DMS53 (cell line): ENCODE data around the gene ZFAND6.

Experiments used
- DNase-seq: peaks from one replicate; lab custom pipeline; 2025; lab: John Stamatoyannopoulos, UW

Gene ZFAND6

DNA sequence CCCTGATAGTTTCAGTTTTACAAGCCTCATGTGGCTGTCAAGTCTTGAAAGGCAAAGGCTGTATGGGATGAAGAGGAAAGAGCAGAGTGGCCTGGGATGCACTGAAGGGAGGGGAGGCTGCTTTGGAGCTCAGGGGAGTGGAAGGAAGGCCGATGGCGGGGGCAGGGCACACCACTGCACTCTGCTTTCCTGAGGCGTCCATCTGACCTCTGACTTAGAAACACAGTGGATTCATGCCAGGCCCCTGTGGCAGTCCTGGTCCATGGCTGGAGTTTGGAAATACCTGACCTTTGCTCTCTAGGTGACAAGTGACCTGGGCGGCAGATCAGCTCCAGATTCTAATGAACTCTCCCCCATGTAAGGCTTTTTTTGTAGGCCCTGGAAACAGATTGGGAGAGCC is 112.3 kb downstream of the ZFAND6 start:
- DNase-seq, result peak; percentile 7

DNA sequence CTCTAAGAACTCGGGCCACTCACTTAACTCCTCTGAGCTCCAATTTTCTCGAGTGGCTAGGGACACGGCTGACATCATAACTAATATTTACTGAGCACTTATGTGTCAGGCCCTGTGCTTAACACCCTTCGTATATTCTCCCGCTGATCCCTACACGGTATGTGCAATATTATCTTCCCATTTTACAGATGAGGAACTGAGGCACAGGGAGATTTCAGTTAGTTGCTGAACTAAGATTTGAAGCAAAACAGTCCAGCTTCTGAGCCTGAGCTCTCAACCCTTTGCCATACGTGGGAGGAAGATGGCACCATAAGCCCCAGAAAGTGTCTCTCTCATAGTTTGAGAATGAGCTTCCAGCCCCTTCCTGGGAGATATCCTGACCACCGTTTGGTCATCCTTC is 112.9 kb downstream of the ZFAND6 start:
- peak; percentile 47 for DNase-seq

DNA sequence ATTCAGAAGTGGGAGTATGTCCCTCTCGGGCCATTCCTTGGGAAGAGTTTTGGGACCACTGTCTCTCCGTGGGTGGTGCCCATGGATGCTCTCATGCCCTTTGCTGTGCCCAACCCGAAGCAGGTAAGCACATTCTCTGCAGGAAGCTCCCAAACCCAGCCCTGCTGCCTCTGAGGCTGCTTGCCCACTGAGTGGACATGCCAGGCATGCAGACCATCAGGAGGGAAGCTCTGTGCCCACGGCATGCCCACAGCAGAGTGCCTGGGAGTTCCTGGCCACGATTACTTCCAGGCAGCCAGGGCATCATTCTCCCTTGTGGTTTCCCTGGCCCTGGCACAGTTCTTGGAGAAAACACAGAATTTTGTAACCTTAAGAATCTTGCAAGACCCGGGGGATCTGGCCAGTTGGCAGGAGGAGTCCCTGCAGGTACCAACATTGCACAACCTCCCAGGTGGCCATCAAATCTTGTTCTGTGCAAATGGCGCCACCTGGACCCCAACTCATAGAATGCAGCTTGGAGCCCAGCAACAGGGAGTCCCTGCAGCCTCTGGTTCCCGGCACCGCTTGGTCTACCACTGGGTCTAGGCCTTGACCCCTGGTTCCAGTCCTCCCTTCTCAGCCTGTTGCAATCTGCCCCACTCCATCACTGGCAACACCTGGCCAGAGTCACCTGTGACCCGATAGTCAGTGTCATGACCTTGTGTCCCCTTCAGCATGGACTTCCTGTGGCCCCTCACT is 113.7 kb downstream of the ZFAND6 start:
- peak; percentile 75 for DNase-seq

DNA sequence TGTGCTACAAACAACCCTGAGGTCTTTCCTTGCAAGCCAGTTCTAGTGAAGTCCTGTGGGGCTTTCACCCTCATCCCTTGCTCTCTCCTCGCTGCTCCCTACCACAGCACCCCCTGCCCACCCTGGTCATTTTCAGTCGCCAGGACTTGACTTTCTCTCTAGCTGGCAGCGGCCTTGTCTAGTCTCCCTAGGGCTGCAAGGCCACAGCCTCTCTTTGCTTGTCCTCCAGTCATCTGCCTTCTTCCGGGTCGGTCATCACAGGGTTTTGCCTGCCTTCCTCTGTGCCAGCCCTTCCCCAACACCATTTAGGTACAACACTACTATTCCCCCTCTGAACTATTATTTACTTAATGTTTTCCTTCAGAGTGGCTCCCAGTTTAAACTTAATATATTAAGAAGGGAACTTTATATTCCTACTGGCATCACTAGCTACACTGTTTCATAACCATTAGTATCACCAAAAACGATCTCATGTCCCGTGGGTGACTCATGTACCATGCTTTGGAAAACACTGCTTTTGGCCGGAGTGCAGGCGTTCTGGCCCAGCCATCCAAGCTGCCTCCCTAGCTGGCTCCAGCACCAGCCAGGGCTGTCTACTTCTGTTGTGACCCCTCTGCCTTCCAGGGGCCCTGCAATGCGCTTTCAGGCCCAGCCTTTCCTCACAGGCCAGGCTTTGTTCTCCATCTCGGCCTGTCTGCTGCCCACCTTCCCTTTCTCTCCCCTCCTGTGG is 114.7 kb downstream of the ZFAND6 start:
- no peak for DNase-seq

DNA sequence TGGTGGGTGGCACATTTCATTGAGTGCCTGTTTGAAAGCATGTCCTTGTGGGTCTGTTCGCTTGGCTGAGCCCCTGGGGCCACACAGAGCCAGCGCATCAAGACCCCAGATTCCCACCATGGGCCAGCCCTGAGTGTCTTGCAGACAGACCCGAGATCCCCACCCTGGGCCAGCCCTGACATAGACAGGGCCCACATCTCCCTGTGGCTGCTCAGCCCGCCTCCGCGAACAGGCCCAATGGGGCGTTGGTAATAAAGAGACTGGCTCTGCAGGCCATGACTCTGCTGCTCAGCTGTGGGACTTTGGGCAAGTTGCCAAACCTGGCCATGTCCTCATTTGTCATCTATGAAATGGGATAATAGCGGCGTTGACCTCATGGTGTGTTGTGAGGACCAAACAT is 116.0 kb downstream of the ZFAND6 start:
- DNase-seq, result no peak

DNA sequence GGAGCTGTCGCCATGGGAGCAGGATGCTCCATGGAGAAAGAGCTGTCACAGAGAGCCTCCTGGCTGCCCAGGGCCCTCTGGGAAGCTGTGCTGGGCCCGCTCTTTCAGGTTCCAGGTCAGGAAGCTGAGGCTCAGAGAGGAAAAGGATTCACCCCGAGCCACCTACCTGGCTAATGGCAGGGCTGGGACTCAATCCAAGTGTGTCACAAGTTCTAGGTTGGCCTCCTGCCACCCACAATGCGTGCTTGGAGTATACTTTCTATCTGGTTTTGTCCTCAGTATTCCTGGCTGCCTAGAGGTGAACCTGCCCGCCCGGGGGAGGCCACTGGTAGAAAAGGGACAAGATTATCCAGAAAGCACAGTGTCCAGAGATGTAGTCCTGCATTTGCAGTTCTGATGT is 117.0 kb downstream of the ZFAND6 start:
- no peak for DNase-seq

DNA sequence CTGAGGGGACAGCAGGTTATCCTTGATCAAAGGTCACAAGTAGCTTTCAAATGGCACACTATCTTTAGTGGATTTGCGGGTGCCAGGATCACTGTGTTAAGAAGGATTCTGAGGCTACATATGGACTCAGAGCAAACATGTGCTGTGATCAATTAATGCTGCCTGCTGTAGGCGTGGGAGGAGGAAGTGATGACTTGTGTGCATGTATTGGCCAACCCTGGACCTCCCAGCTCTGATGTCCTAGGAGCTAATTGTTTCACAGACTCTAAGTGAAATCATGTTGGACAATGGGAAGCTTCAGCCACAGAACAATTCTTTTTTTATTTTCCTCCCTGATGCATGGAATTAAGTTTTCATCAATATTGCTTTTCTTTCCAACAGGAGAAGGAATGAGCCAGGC is 117.7 kb downstream of the ZFAND6 start:
- DNase-seq, result no peak

DNA sequence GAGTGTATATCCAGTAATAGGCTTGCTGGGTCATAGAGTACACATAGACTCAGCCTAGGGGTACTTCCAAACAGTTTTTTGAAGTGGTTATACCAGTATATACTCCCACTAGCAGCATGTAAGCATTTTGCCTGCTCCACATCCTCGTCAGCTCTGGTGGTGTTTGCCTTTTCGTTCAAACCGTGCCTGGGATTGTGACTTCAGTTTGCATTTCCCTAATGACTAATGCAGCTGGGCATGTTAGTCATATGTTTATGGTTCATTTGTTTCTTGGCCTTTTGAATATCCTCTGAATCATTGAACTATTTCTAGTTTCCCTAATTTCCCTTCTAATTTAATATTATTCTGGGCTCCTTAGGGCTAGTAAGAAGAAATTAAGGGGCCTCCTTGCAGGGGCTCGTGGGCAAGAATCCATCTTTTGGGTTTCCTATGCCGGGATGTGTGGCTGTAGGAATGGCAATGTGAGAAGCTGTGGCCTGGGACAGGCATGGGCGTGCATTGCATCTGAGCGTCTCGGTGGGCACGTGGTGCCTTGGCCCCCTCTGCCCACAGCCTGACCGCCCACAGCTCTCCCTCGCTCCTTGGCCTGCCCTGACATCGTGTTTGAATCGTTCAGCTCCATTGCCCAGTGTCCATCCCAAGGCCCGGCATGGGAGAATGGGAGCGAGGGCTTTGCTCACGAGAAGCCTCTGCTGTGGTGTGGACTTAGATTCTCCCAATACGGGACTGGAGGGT is 119.7 kb downstream of the ZFAND6 start:
- peak; percentile 70 for DNase-seq

DNA sequence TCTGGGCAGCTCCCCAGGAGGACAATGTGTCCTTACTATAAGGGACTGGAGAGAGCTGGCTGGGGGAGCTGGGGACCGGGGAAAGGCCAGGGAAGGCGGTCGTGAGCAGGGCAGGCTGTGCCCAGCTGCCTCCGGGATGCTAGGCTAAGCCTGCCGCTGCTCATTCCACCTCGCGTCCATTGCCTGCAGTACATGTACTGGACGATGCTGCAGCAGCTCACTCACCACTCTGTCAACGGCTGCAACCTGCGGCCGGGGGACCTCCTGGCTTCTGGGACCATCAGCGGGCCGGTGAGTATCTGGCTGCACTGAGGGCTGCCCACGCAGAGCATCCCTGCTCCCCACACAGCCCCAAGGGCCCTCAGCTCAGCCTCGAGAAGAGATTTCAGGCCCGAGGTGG is 120.5 kb downstream of the ZFAND6 start:
- no peak for DNase-seq

DNA sequence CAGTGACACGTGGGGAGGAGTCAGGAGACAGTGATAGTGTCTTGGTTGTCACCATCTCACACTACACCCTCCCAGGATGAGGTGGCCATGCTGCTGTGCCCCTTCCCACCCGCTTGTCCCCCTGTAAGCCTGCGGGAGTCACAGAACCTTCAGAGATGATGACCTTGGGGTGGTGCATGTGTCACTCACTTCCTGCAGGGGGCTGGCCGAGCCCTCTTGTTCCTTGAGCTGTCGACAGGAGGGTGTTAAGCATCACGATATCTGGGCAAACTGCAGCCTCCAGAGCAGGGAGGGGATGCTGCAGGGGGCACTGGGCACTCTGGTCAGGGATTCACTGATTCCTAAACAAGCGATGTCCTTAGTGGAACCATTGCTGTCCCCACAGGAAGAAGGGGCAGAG is 121.0 kb downstream of the ZFAND6 start:
- no peak for DNase-seq

DNA sequence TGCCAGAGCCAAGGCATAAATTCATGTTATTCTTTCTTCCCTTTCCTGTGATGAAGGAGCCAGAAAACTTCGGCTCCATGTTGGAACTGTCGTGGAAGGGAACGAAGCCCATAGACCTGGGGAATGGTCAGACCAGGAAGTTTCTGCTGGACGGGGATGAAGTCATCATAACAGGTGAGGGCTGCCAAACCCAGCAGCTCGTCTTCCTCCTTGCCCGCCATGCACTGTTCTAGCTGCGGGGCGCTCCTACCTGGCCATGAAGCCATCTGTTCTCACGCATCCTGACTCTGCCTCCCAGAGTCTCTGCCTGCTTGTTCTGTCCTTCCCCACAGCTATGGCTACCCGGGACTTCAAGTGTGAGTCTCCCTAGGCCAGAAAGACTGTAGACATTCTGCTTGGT is 121.5 kb downstream of the ZFAND6 start:
- no peak for DNase-seq

DNA sequence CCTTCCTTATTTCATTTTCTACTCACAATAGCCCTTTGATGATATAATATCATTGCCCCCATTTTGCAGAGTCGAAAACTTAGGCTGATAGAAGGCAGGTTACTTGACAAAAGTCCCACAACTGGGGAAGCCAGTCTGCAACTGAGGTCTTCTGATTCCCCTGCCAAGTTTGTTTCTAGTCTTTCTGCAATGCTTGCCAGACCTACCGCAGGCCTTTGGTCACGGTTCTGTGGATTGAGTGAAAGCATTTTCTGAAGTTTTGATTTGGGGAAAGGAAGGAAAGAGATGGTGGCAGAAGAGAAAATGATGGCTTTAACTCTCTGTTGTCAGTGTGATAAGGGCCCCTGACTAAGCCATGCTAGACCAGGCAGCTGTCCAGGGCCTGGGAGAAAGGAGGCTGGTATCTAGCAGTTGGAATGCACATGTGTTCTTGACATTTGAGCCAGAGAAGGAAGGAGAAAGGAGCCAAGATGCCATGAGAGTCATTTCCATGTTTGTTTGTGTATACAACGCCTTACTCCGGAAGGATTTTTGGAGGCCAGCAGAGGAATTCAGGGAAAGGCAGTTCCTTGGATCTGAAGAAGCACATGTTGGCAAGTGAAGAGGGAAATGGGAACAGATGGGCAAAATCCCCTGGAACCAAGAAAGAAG is 123.3 kb downstream of the ZFAND6 start:
- no peak for DNase-seq

DNA sequence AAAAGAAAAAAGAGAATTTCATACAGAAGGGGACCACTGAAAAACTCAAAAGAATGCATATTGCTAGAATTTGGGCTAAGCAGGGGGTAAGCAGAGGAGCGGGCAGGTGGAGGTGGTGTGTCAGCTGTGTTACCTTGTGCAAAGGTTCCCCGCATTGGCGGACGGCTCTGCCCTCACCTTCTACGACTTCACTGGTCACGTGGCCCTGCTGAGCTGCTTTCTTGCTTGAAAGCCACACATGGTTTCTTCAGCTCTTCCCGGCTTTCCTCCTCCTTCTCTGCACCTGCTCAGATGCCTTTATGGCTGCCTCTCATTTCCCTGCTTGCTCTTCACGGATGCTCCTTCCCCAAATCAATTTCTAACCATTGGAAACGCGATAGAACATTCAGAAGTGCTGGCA is 123.8 kb downstream of the ZFAND6 start:
- DNase-seq, result no peak

DNA sequence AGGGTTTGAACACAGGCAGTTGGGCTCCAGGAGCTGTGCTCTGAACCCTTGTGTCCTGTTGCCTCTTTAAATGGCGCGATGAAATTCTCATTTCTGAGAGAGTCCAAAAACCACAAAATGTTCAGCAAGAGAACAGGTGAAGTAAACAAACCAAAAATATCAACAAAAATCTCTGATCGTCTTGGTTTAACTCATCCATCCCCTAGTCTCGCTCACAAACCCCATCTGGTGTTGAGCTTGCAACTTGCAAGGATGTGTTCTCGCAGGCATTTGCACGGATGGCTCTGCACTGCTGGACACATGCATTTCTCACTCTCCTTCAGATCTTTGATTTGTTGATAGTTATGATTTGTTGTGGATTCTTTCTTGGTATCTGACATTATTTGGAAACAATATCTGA is 124.4 kb downstream of the ZFAND6 start:
- DNase-seq, result no peak

DNA sequence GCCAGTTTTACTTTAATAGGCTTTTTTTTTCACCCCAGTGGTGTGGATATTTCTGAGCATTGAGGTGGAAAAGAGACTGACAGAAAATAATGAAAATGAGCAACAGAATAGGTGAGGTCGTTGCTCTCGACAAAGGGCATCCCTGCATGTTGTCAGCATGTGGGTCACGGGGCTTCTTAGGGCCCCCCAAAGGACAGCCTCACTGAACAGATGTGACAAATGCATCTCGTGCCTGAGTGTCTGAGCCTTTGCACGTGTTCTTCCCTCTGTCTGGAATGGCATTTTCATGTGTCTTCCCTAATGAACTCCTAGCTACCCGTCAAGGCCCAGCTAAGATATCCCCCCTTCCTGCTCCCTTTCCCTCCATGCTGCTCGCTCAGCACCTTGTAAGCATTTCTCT is 125.1 kb downstream of the ZFAND6 start:
- DNase-seq, result no peak

DNA sequence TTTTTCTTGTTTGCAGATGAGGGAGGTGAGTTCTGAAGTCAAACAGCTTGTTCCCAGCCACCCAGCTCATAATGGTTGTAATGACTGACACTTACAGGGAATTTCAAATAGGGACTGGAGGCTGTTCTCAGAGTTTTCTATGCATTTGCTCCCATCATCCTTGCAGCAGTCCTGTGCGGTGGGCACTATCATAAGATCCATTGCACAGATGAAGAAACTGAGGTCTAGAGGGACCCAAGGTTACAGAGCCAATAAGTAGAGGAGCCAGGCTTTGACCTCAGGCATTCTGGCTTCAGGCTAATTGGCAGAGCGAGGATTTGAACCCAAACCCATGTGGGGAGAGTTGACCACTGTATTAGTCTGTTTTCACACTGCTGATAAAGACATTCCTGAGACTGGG is 125.7 kb downstream of the ZFAND6 start:
- DNase-seq, result no peak

DNA sequence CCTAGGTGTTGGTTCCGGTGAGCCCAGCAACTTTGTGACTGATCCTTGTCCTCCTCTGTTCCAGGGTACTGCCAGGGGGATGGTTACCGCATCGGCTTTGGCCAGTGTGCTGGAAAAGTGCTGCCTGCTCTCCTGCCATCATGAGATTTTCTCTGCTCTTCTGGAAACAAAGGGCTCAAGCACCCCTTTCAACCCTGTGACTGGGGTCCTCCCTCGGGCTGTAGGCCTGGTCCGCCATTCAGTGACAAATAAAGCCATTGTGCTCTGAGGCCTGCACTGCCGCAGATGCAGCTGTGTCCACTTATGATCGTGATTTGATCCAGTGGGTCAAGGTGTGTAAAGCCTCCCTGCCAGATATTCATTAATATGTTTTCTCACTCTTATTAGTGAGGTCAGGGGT is 126.6 kb downstream of the ZFAND6 start:
- DNase-seq, result no peak

DNA sequence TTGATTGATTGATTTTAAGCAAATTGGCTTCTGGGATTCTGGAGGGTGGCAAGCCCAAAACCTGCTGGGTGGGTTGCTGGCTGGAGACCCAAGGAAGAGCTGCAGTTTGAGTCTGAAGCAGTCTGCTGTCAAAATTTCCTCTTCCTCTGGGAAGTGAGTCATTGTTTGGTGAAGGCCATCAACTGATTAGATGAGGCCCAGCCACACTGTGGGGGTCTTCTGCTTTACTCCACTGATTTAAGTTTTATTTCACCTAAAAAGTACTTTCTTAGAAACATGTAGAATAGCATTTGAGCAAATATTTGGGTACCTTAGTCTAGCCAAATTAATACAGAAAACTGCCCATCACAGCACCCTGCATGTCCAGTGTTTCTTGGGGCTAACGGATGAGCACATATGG is 127.1 kb downstream of the ZFAND6 start:
- DNase-seq, result no peak
